AG09309 (cell line): ENCODE results near the gene FBXL13.
A peak's percentile ranks its signal among the peaks of the same experiment; 100 is the strongest.

Experiments used
- DNase-seq: peaks from one replicate; pipeline ENCODE4 v3.0.0-alpha.2; 2010; ENCODE audit warnings: low read depth
- H3K4me3 ChIP-seq: 2 replicates; pipeline ENCODE4 v1.5.1; 2011; ENCODE audit warnings: mild to moderate bottlenecking, low read depth, low read length, moderate library complexity; ENCODE audit not compliant: control insufficient read depth
- CTCF ChIP-seq: IDR thresholded peaks from 2 replicates; pipeline ENCODE4 v1.5.1; 2011; ENCODE audit warnings: mild to moderate bottlenecking, low read depth, low read length, inconsistent platforms; ENCODE audit not compliant: insufficient read depth, control insufficient read depth; ENCODE audit errors: missing control alignments

The FBXL13 gene

GRCh38 chr7:102860351-102860811, 214.2 kb downstream of the FBXL13 start:
- peak; percentile 82 for DNase-seq
- no peak for TF ChIP-seq CTCF
- H3K4me3 ChIP-seq: no peak overlapping the region

GRCh38 chr7:102859799-102860125, 214.8 kb downstream of the FBXL13 start:
- no peak for TF ChIP-seq CTCF
- H3K4me3 ChIP-seq: no peak overlapping the region
- no peak for DNase-seq

- DNase-seq: no peak
- TF ChIP-seq CTCF: no peak
- no peak overlapping the region for H3K4me3 ChIP-seq
Measured at GRCh38 chr7:102859084-102859798, 215.4 kb downstream of the FBXL13 start.

- H3K4me3 ChIP-seq: no peak overlapping the region
- DNase-seq: no peak
- no peak for TF ChIP-seq CTCF
Measured at GRCh38 chr7:102856036-102856435, 218.6 kb downstream of the FBXL13 start.

GRCh38 chr7:102849538-102849937, 225.1 kb downstream of the FBXL13 start:
- TF ChIP-seq CTCF: no peak
- no peak overlapping the region for H3K4me3 ChIP-seq
- no peak for DNase-seq

GRCh38 chr7:102849079-102849478, 225.5 kb downstream of the FBXL13 start:
- H3K4me3 ChIP-seq: no peak overlapping the region
- DNase-seq: no peak
- no peak for TF ChIP-seq CTCF

GRCh38 chr7:102845346-102845745, 229.2 kb downstream of the FBXL13 start:
- DNase-seq: no peak
- H3K4me3 ChIP-seq: no peak overlapping the region
- no peak for TF ChIP-seq CTCF
